ENCODE data around the gene GPR142. TPM values are rescaled to one million over a fixed set of nuclear protein-coding genes. Genes with fewer than 3 reads are reported as not detected.
A peak's percentile ranks its signal among the peaks of the same experiment; 100 is the strongest.

The GPR142 gene
- total RNA-seq: not detected

GRCh38 chr17:74367206-74367605 is at the start of gene GPR142:
Gene GPR142, plus strand, starts transcription at chr17:74367506. Its CDS starts 2,035 bp downstream, at chr17:74369541.
- no peak for ATAC-seq
- DNase-seq (ENCODE audit: low spot score): no peak

DNA sequence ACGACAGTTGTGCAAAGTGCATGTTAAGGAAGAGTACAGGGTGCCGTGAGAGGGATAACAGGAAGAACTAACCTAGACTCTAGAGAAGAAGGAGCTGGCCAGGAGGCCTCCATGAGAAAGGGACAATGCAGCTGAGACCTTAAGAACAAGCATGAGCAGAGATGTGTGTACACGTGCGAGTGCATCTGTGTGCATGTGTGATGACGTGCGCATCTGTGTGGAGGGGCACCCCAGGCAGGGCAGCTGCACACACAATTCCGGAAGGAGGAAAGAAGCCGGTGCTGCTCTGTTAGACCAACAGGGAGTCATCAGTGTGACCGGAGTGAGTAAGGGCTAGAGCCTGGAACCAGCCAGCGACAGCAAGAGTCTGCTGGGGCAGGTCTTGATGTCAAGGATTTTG is 48.9 kb upstream of the GPR142 start:
- ATAC-seq (no peak), DNase-seq (ENCODE audit: low spot score) (no peak)

DNA sequence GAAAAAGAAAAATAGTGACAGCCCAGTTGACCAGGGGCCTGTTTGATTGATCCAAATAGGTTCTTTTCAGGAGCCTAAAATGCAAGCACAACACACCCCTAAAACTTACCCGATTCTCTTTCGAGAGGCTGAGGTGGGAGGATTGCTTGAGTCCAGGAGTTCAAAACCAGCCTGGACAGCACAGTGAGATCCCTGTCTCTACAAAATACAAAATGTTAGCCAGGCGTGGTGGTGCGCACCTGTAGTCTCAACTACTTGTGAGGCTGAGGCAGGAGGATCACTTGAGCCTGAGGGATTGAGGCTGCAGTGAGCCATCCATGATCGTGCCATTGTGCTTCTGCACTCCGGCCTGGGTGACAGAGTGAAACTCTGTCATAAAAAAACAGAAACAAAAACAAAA is 42.8 kb upstream of the GPR142 start:
- ATAC-seq: no peak
- no peak for DNase-seq (ENCODE audit: low spot score)

- peak; percentile 47 for ATAC-seq
- no peak for DNase-seq (ENCODE audit: low spot score)
Measured at GRCh38 chr17:74325376-74325742, 41.9 kb upstream of the GPR142 start.

- DNase-seq (ENCODE audit: low spot score): no peak
- ATAC-seq: peak; percentile 82
Measured at GRCh38 chr17:74325743-74326379, 41.4 kb upstream of the GPR142 start, which contains the start of gene KIF19. Gene KIF19, plus strand, starts transcription at chr17:74326226. Its CDS starts 124 bp downstream, at chr17:74326350.

GRCh38 chr17:74326506-74326905 is 40.8 kb upstream of the GPR142 start:
- ATAC-seq: peak; percentile 20
- DNase-seq (ENCODE audit: low spot score): no peak

- no peak for ATAC-seq
- DNase-seq (ENCODE audit: low spot score): no peak
Measured at GRCh38 chr17:74328487-74328886, 38.8 kb upstream of the GPR142 start.

- ATAC-seq: no peak
- DNase-seq (ENCODE audit: low spot score): no peak
Measured at GRCh38 chr17:74329378-74329777, 37.9 kb upstream of the GPR142 start.

DNA sequence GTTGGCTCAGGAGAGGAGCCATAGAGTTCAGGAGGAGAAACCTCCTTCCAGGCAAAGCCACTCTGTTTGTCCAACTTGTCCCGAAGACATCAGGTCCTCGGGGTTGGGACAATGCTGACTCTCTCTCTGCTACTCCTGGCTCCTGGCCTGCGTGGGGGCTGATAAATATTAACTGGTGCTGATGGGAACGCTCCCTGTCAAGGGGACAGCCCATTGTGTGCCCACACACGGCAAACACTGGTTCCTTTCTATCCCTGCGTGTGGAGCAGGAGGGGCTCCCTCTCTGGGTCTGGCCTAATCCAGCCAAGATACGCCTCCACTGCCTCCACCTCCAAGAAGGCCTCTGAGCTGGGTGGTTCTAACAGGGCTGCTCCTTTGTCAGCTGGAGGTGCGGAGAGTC is 36.9 kb upstream of the GPR142 start:
- DNase-seq (ENCODE audit: low spot score) (no peak), ATAC-seq (no peak)

- DNase-seq (ENCODE audit: low spot score) (no peak), ATAC-seq (no peak)
Measured at GRCh38 chr17:74332017-74332650, 35.2 kb upstream of the GPR142 start.

GRCh38 chr17:74332763-74333283 is 34.5 kb upstream of the GPR142 start:
- ATAC-seq (no peak), DNase-seq (ENCODE audit: low spot score) (no peak)

DNA sequence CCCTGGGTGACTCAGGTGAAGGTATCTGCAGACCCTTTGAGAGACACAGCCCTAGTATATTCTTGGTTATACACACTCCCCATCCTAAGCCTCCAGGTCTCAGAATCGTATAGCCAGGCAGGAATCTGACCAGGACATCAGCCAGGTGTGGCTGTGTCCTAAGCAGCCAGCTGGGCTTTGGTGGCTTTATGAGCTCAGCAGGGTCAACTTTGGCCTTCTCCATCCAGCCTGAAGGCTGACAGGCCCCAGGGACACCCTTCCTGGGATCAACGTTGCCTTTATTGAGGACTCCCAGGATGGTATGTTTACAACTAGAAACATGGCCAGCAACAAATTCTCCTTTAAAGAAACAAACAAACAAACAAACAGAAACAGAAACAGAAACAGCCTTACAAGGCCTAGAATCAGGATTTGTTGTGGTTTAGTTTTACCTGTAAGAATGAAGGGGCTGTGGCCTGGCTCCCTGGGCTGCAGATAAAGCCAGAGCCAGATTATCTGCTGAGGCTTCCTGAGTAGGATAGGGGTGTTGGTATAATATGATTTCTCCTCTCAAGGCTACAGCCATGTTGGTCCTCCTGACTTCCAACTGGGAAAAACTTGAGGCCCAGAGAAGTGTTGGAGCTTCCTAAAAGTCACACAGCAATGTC is 32.8 kb upstream of the GPR142 start:
- ATAC-seq (no peak), DNase-seq (ENCODE audit: low spot score) (no peak)

DNA sequence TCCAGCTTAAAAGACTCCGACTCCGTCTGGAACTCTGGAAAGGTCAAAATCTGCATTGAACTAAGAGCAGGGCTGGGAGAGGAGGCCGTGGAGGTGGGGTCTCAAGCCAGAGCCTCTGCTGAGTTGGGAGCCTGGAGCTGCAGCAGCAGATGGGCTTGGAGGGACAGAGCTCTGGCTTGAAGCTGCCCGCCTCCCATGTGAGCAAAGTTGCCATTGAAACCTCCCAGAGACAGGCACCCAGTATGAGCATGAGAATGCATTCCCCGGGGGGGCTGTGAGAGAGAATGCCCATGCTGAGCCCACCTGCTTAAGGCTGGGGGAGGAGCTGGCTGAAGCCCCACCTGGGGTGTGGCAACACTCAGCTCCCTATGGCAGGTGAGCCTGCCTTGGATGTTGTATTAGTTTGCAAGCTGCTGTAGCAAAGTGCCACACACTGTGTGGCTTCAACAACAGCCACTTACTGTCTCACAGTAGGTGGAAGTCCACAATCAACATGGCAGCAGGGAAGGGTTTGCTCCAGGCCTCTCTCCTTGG is 31.7 kb upstream of the GPR142 start:
- DNase-seq (ENCODE audit: low spot score) (no peak), ATAC-seq (no peak)

DNA sequence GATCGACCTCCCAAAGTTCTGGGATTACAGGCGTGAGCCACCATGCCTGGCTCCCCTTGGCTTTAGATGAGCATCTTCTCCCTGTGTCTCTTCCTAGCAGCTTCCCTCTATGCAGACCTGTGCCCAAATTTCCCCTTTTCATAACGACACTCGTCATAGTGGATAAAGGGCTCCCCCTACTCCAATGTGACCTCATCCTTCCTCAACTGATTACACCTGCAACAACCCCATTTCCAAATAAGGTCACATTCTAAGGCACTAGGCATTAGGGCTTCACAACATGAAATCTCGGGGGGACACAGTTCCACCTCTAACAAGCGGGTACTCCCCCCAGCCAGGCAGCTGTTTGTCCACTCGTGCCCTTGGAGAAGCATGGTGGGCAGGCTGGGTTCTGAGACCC is 31.0 kb upstream of the GPR142 start:
- DNase-seq (ENCODE audit: low spot score): no peak
- no peak for ATAC-seq

DNA sequence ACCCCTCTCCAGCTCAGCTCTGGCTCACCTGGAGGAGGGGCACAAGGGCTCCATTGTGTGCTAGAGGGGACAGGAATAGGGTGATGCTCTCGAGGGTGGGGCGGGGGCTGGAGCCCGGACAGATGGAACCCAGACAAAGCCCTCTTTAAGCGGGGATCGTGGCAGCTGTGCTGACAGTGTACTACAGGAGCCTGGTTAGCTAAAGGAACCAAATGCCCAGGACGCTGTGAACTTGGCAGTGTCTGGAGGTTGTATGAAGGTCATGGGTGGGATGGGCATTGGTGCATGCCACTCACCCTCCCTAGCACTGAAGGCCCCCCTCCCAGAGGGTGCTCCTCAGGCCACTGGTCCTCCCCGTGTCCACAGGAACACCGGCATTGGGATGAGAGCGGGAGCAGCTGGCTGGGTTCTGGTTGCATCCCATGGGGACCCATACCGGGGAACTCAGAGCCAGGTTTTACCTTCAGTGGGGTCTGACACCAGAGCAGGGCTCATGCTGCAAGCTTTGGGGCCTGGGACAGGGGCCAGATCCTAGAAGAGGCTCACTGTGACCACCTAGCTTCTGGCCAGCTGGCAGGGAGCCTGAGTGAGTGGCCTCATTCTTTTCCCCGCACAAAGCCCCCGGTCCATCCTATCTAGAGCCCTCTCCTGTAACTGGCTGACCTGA is 29.3 kb upstream of the GPR142 start:
- DNase-seq (ENCODE audit: low spot score) (no peak), ATAC-seq (no peak)

DNA sequence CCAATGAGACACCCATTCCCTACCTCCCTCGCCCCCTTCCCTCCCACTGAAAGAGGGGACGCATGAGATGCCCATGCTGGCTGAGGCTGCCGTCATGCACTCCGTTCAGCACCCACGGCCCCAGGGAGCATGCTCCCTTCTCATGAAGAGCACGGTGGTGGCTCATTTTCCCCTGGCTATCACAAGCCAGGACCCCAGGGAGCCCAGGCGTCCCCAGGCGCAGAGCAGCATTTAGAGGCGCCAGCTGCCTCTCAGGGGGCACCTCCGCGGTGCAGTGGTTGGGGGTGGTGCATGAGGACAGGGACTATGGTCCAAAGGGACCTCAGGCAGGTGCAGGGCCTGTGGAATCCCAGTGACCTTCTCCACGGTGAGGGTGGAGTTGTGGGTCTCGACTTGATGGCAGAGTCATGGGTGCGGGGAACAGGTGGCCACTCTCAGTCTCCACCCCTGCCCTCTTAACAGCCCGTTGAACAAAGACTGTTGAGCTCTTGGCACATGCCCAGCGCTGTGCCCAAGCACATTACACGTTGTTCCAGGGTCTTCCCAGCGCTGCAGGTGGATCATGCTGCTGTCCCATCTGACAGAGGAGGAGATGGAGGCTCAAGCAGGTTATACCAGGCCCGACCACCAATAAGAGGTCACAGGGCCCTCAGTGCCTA is 27.6 kb upstream of the GPR142 start:
- DNase-seq (ENCODE audit: low spot score) (no peak), ATAC-seq (no peak)

DNA sequence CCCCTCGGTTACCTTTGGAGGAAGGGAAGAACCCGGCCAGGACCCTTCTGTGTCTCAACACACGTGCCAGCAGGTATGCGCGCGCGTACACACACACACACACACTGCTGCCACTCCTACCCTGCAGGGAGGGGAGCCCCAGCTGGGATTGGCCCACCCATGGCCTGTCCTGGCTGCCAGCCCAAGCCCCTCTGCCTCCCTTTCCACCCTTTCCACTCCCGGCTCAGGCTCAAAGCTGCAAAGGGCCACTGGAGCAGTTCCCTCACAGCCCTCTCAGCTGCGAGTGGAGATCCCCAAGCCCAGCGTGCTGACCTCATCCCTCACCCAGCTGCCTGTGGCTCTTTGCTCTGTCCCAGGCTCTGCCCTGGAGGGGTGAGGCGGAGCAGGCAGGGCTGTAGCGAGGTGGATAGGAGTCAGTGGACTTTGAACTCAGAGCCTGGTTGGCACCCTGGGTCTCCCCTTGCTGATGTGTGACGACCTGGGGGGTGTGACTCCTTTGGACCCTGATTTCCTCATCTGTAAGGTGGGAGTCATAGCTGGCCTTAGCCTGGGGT is 26.8 kb upstream of the GPR142 start:
- no peak for DNase-seq (ENCODE audit: low spot score)
- ATAC-seq: no peak

GRCh38 chr17:74342224-74342623 is 25.1 kb upstream of the GPR142 start:
- DNase-seq (ENCODE audit: low spot score): no peak
- ATAC-seq: no peak

GRCh38 chr17:74343121-74343520 is 24.2 kb upstream of the GPR142 start:
- DNase-seq (ENCODE audit: low spot score): no peak
- ATAC-seq: no peak

DNA sequence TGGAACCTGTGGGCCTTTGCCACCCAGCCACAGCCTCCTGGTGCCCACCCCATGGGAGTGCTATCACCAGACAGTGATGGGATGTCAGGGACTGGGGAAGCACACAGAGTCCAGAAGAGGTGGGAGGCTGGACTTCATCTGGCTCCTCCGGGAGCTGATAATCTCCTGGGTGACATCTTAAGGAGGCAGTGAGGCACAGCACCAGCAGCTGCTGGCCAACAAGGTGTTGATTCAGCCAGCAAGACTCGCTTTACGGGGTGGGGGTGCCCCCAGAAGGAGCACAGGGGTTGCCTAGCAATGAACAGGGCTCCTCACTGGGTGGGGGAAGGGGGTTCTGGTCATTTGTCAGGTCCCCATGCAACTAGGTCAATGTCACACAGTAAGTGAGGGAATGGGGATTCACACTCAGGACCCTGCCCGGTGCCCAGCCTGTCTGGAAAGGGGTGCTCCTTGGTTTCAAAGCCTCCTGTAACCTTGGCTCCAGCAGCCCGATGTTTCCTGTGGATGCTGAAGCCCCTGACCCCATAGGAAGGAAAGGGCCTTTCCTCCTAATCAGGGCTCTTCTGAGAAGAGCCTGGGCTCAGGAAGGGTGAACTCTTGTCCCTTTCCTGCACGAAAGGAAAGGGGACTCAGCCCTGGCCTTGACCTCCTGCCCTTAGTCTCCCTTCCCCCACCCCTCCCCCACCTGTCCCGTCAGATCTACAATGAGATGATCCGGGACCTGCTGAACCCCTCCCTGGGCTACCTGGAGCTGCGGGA is 23.6 kb upstream of the GPR142 start:
- ATAC-seq (no peak), DNase-seq (ENCODE audit: low spot score) (no peak)

Data from left lobe of liver (tissue), 2 donors.